ENCODE results near the gene GPR157. TPM values are rescaled to one million over a fixed set of nuclear protein-coding genes. Genes with fewer than 3 reads are reported as not detected.
A peak's percentile ranks its signal among the peaks of the same experiment; 100 is the strongest.

Gene GPR157
- total and polyA plus RNA-seq, 2 of the 13 experiments (the other 11 are each of a cell fraction or from before 2014, with no cell fraction given): 10.1 to 19.2 TPM

- TF ChIP-seq RERE (CRISPR knock-in tag; IDR thresholded peaks at IDR 0.05; ENCODE audit: low read depth) (no peak), ZFY (CRISPR knock-in tag; IDR thresholded peaks at IDR 0.05) (no peak), HOXD1 (CRISPR knock-in tag; IDR thresholded peaks at IDR 0.05) (no peak), ZBTB26 (CRISPR knock-in tag; IDR thresholded peaks at IDR 0.05; ENCODE audit: borderline replicate concordance) (no peak), MTF1 (CRISPR knock-in tag; IDR thresholded peaks at IDR 0.05) (no peak), KIAA2018 (CRISPR knock-in tag; IDR thresholded peaks at IDR 0.05; ENCODE audit: borderline replicate concordance) (no peak), ZNF280D (CRISPR knock-in tag; IDR thresholded peaks at IDR 0.05) (0 out of 2 replicates have a peak, but pooled peaks have one; percentile 57), ZNF563 (CRISPR knock-in tag; IDR thresholded peaks at IDR 0.05) (no peak), FOXJ3 (CRISPR knock-in tag; IDR thresholded peaks at IDR 0.05; ENCODE audit: borderline replicate concordance) (no peak), PAWR (CRISPR knock-in tag; IDR thresholded peaks at IDR 0.05; ENCODE audit: borderline replicate concordance) (no peak), GTF2F1 (IDR thresholded peaks at IDR 0.05; ENCODE audit: low read length) (no peak)
Measured at GRCh38 chr1:9100471-9101043, 28.3 kb downstream of the GPR157 start (continued).

Data from HepG2 (cell line).